GM23338 (cell line): ENCODE measurements around the gene KREMEN2. TPM values are rescaled to one million over a fixed set of nuclear protein-coding genes. Genes with fewer than 3 reads are reported as not detected.
A peak's percentile ranks its signal among the peaks of the same experiment; 100 is the strongest.

ENCODE experiments used
- ATAC-seq: fragments of 200-7000 bp; cut with Tn5 transposase; 3 replicates; pipeline ENCODE4 v1.9.1; 2020
- DNase-seq: peaks from one replicate; pipeline ENCODE4 v3.0.0-alpha.2; 2015; ENCODE audit warnings: low spot score
- H2AFZ ChIP-seq: fragments of 200-600 bp; sonication (generic); 2 replicates; pipeline ENCODE4 v1.8.0; 2016; ENCODE audit warnings: antibody characterized with exemption, mild to moderate bottlenecking, moderate library complexity
- H3F3A ChIP-seq: fragments of 200-600 bp; sonication (generic); replicated peaks from 2 replicates; pipeline ENCODE4 v1.8.0; 2017; ENCODE audit warnings: antibody characterized with exemption, mixed run types, low read depth
- H3K27ac ChIP-seq: fragments of 200-600 bp; sonication (generic); 2 replicates; pipeline ENCODE4 v1.6.1; 2016; ENCODE audit warnings: low read depth
- H3K27me3 ChIP-seq: fragments of 200-600 bp; sonication (generic); 2 replicates; pipeline ENCODE4 v1.8.0; 2016; ENCODE audit warnings: mild to moderate bottlenecking, mixed run types, moderate library complexity; ENCODE audit not compliant: insufficient read depth
- H3K36me3 ChIP-seq: fragments of 200-600 bp; sonication (generic); 2 replicates; pipeline ENCODE4 v1.8.0; 2016; ENCODE audit warnings: mild to moderate bottlenecking; ENCODE audit not compliant: insufficient read depth
- H3K4me1 ChIP-seq: fragments of 200-600 bp; sonication (generic); 2 replicates; pipeline ENCODE4 v1.8.0; 2016; ENCODE audit warnings: mild to moderate bottlenecking, moderate library complexity; ENCODE audit not compliant: insufficient read depth
- H3K4me2 ChIP-seq: fragments of 200-600 bp; sonication (generic); 2 replicates; pipeline ENCODE4 v1.7.1; 2017; ENCODE audit warnings: mixed run types
- H3K4me3 ChIP-seq: fragments of 200-600 bp; sonication (generic); 2 replicates; pipeline ENCODE4 v1.6.1; 2016; ENCODE audit warnings: mixed run types
- H3K79me2 ChIP-seq: fragments of 200-600 bp; sonication (generic); replicated peaks from 2 replicates; pipeline ENCODE4 v1.8.0; 2017; ENCODE audit warnings: mild to moderate bottlenecking; ENCODE audit not compliant: insufficient read depth
- H3K9me2 ChIP-seq: fragments of 200-600 bp; sonication (generic); 2 replicates; pipeline ENCODE4 v1.8.0; 2017; ENCODE audit not compliant: insufficient read depth
- H4K20me1 ChIP-seq: fragments of 200-600 bp; sonication (generic); replicated peaks from 2 replicates; pipeline ENCODE4 v1.8.0; 2017; ENCODE audit warnings: mild to moderate bottlenecking; ENCODE audit not compliant: insufficient read depth
- H3K27ac Mint-ChIP-seq: 2 replicates; pipeline ENCODE4 v1.8.0; 2020; ENCODE audit warnings: inconsistent platforms, mild to moderate bottlenecking, moderate library complexity, mixed read lengths
- H3K27me3 Mint-ChIP-seq: 3 replicates; pipeline ENCODE4 v1.8.0; 2022; ENCODE audit warnings: low read depth, mild to moderate bottlenecking, moderate library complexity, mixed read lengths, inconsistent platforms; ENCODE audit not compliant: insufficient read depth, poor library complexity
- H3K36me3 Mint-ChIP-seq: 3 replicates; pipeline ENCODE4 v1.8.0; 2021; ENCODE audit warnings: low read depth, mild to moderate bottlenecking, inconsistent platforms, moderate library complexity, mixed read lengths
- H3K4me1 Mint-ChIP-seq: 3 replicates; pipeline ENCODE4 v1.8.0; 2020; ENCODE audit warnings: mild to moderate bottlenecking, inconsistent platforms, mixed read lengths
- H3K4me3 Mint-ChIP-seq: 3 replicates; pipeline ENCODE4 v1.8.0; 2021; ENCODE audit warnings: moderate library complexity, mild to moderate bottlenecking, inconsistent platforms, mixed read lengths
- H3K9me3 Mint-ChIP-seq: 3 replicates; pipeline ENCODE4 v1.8.0; 2020; ENCODE audit warnings: moderate library complexity, mild to moderate bottlenecking, inconsistent platforms, mixed read lengths
- CREB1 ChIP-seq: fragments of 250-450 bp; sonication (Bioruptor Pico); IDR thresholded peaks from 2 replicates; pipeline ENCODE4 v1.5.0; 2020; ENCODE audit warnings: low read depth, mild to moderate bottlenecking, moderate library complexity
- CTCF ChIP-seq, 2 experiments: fragments of 200-600 bp in 1 of 2; sonication (generic) in 1 of 2; conservative IDR thresholded peaks; 2 replicates each; pipeline versions ENCODE4 v1.5.1 to v1.6.1; 2016 to 2017; ENCODE audit warnings: antibody characterized with exemption in 2 of 2, low read depth in 2 of 2, mild to moderate bottlenecking in 2 of 2, moderate library complexity in 1 of 2
- ETS1 ChIP-seq: IDR thresholded peaks from 2 replicates; pipeline ENCODE4 v1.6.1; 2016; ENCODE audit warnings: antibody characterized with exemption
- EZH2 ChIP-seq: fragments of 200-600 bp; sonication (generic); IDR thresholded peaks from one replicate; pipeline ENCODE4 v1.8.0; 2017; ENCODE audit warnings: antibody characterized with exemption, mild to moderate bottlenecking, low read depth; ENCODE audit not compliant: unreplicated experiment
- EZH2phosphoT487 ChIP-seq: fragments of 200-600 bp; sonication (generic); IDR thresholded peaks from one replicate; pipeline ENCODE4 v1.8.1; 2018; ENCODE audit warnings: antibody characterized with exemption; ENCODE audit not compliant: unreplicated experiment
- JUNB ChIP-seq: IDR thresholded peaks from one replicate; pipeline ENCODE4 v1.6.1; 2016; ENCODE audit warnings: antibody characterized with exemption; ENCODE audit not compliant: unreplicated experiment
- NANOG ChIP-seq: IDR thresholded peaks from 2 replicates; pipeline ENCODE4 v1.6.1; 2016; ENCODE audit warnings: antibody characterized with exemption, borderline replicate concordance
- POLR2AphosphoS5 ChIP-seq: IDR thresholded peaks from 2 replicates; pipeline ENCODE4 v1.6.1; 2016; ENCODE audit warnings: antibody characterized with exemption, low read depth
- REST ChIP-seq: IDR thresholded peaks from one replicate; pipeline ENCODE4 v1.6.1; 2018; ENCODE audit warnings: antibody characterized with exemption; ENCODE audit not compliant: unreplicated experiment
- STAT1 ChIP-seq: IDR thresholded peaks from one replicate; pipeline ENCODE4 v1.6.1; 2016; ENCODE audit warnings: antibody characterized with exemption; ENCODE audit not compliant: unreplicated experiment
- ZNF114 ChIP-seq: fragments of 250-450 bp; sonication (Bioruptor Pico); IDR thresholded peaks from 2 replicates; pipeline ENCODE4 v1.5.0; 2020; ENCODE audit warnings: mild to moderate bottlenecking, moderate library complexity
- ZNF331 ChIP-seq: fragments of 250-450 bp; sonication (Bioruptor Pico); IDR thresholded peaks from 2 replicates; pipeline ENCODE4 v1.5.0; 2020; ENCODE audit warnings: low read depth, mild to moderate bottlenecking, moderate library complexity
- ZNF462 ChIP-seq: fragments of 250-450 bp; sonication (Bioruptor Pico); IDR thresholded peaks from 2 replicates; pipeline ENCODE4 v1.5.0; 2020; ENCODE audit warnings: mild to moderate bottlenecking, moderate library complexity
- polyA plus RNA-seq: library from polyadenylated mRNA; unstranded; fragments of >200 nt; fragmentation: Nextera tagmentation; extraction: Ambion mirVana; gene quantifications from 2 replicates; pipeline ENCODE4 v1.2.1, GENCODE V29; 2016
- total RNA-seq: library from RNA; depleted of rRNA; stranded (reverse); fragments of >200 nt; shearing (Covaris generic); gene quantifications from 2 replicates; pipeline ENCODE4 v1.2.3, GENCODE V29; 2014

The KREMEN2 gene
- total and polyA plus RNA-seq, 2 experiments from 2014 or later = 4.9 to 16.1 TPM

GRCh38 chr16:2925951-2926649 lies 38.0 kb upstream of the KREMEN2 start:
- peak overlapping the region; percentile 14; the same call in 1 of the 2 replicates for H3K27ac ChIP-seq
- 0 out of 2 replicates have a peak, but pooled peaks cover 7% of the 10 kb centered on the region for H3K27me3 ChIP-seq
- DNase-seq (no peak), ATAC-seq (no peak)
- peaks cover 13% of the 10 kb centered on the region; the same call in 1 of the 3 replicates for H3K36me3 Mint-ChIP-seq
- TF ChIP-seq CTCF (conservative IDR thresholded peaks at IDR 0.05; ENCODE audit: low read depth in 2 of 2) (no peak), EZH2 (no peak), JUNB (no peak), ZNF331 (CRISPR knock-in tag) (no peak), NANOG (no peak), ZNF114 (CRISPR knock-in tag) (no peak), POLR2AphosphoS5 (no peak), ZNF462 (no peak), REST (no peak), STAT1 (no peak), ETS1 (no peak), CREB1 (CRISPR knock-in tag) (no peak), EZH2phosphoT487 (no peak)
- no peak overlapping the region for H3K27ac Mint-ChIP-seq
- H4K20me1 ChIP-seq = no peaks in the 10 kb centered on the region
- peaks cover 38% of the 10 kb centered on the region for H3K4me1 Mint-ChIP-seq
- H3K36me3 ChIP-seq = no peaks in the 10 kb centered on the region
- H3K79me2 ChIP-seq = no peaks in the 10 kb centered on the region
- H2AFZ ChIP-seq = no peak overlapping the region
- H3F3A ChIP-seq = peaks cover 12% of the 10 kb centered on the region
- peaks cover 8% of the 10 kb centered on the region for H3K27me3 Mint-ChIP-seq
- peak overlapping the region; percentile 63 for H3K4me3 Mint-ChIP-seq
- peaks cover 7% of the 10 kb centered on the region; the same call in 1 of the 2 replicates for H3K4me1 ChIP-seq
- H3K9me3 Mint-ChIP-seq = peaks cover 9% of the 10 kb centered on the region; the same call in 2 of the 3 replicates
- peak overlapping the region; percentile 54 for H3K4me3 ChIP-seq
- H3K9me2 ChIP-seq = no peaks in the 10 kb centered on the region
- peak overlapping the region; percentile 81 for H3K4me2 ChIP-seq
